H1 (cell line): ENCODE measurements around the gene FOXP2. TPM values are rescaled to one million over a fixed set of nuclear protein-coding genes. Genes with fewer than 3 reads are reported as not detected.

Source experiments
- CTCF ChIA-PET: fragments of 300-600 bp; sonication (Branson Sonifier 250); formaldehyde crosslinking; loops from one replicate; lab custom pipeline; 2021; ENCODE audit not compliant: partially characterized antibody; lab: Charles Lee
- POLR2A ChIA-PET: fragments of 300-600 bp; sonication (Branson Sonifier 250); formaldehyde crosslinking; loops from one replicate; lab custom pipeline; 2021; ENCODE audit warnings: inconsistent platforms; ENCODE audit not compliant: partially characterized antibody; lab: Charles Lee
- DNase-seq, 2 experiments: peaks; one replicate each; pipeline versions ENCODE4 v3.0.0 to v3.0.0-alpha.2; 2010 to 2022; ENCODE audit warnings: low spot score in 2 of 2, low read depth in 1 of 2, mixed read lengths in 1 of 2
- FAIRE-seq: peaks from 2 replicates; lab custom pipeline; 2011; peaks lifted over from hg19 to GRCh38; lab: Jason Lieb, UNC
- H2AFZ ChIP-seq: 2 replicates; pipeline ENCODE4 v1.8.1; 2012; ENCODE audit warnings: low read length, inconsistent platforms
- H2AK5ac ChIP-seq: 2 replicates; pipeline ENCODE4 v1.6.1; 2013; ENCODE audit warnings: low read depth, low read length
- H2BK120ac ChIP-seq: replicated peaks from 2 replicates; pipeline ENCODE3; 2013; ENCODE audit warnings: low read depth, low read length, inconsistent platforms
- H2BK12ac ChIP-seq: 2 replicates; pipeline ENCODE4 v1.6.1; 2013; ENCODE audit warnings: low read depth, low read length
- H2BK15ac ChIP-seq: 2 replicates; pipeline ENCODE4 v1.6.1; 2013; ENCODE audit warnings: low read length
- H2BK20ac ChIP-seq: 2 replicates; pipeline ENCODE4 v1.6.1; 2013; ENCODE audit warnings: low read length
- H2BK5ac ChIP-seq: 2 replicates; pipeline ENCODE4 v1.6.1; 2013; ENCODE audit warnings: low read depth, low read length
- H3K14ac ChIP-seq: 2 replicates; pipeline ENCODE4 v1.6.1; 2013; ENCODE audit warnings: inconsistent platforms; ENCODE audit not compliant: insufficient read length
- H3K18ac ChIP-seq: 2 replicates; pipeline ENCODE4 v1.6.1; 2013; ENCODE audit warnings: low read length; ENCODE audit errors: extremely low read depth
- H3K23ac ChIP-seq: 2 replicates; pipeline ENCODE4 v1.6.1; 2013; ENCODE audit warnings: inconsistent platforms; ENCODE audit not compliant: insufficient read length
- H3K23me2 ChIP-seq: 2 replicates; pipeline ENCODE4 v1.6.1; 2013; ENCODE audit warnings: low read depth, low read length
- H3K27ac ChIP-seq: 2 replicates; pipeline ENCODE4 v1.6.1; 2011; ENCODE audit warnings: low read depth, low read length, inconsistent platforms
- H3K27me3 ChIP-seq, 4 experiments: replicated peaks in 1 of 4; 1 replicate in 1 of 4; 2 replicates in 3 of 4; pipeline versions ENCODE4 v1.6.1 to v1.8.1; 2011 to 2013; ENCODE audit warnings: low read length in 3 of 4, mild to moderate bottlenecking in 3 of 4, inconsistent platforms in 2 of 4, mixed read lengths in 2 of 4, moderate library complexity in 1 of 4; ENCODE audit not compliant: control insufficient read depth in 3 of 4, insufficient read depth in 3 of 4; ENCODE audit errors: extremely low read depth in 1 of 4
- H3K36me3 ChIP-seq, 4 experiments: 2 replicates each; pipeline versions ENCODE4 v1.6.1 to v1.8.1; 2011 to 2013; ENCODE audit warnings: mild to moderate bottlenecking in 4 of 4, low read length in 3 of 4, moderate library complexity in 2 of 4, control low read depth in 1 of 4, inconsistent platforms in 1 of 4; ENCODE audit not compliant: insufficient read depth in 4 of 4, control insufficient read depth in 2 of 4
- H3K4ac ChIP-seq: replicated peaks from 2 replicates; pipeline ENCODE3; 2013; ENCODE audit warnings: low read length, low read depth, mixed read lengths, inconsistent platforms; ENCODE audit not compliant: insufficient read length
- H3K4me1 ChIP-seq, 4 experiments: replicated peaks in 1 of 4; 1 replicate in 1 of 4; 2 replicates in 3 of 4; pipeline versions ENCODE4 v1.6.1 to v1.8.1; 2011 to 2013; ENCODE audit warnings: low read length in 3 of 4, inconsistent platforms in 2 of 4, mixed read lengths in 1 of 4; ENCODE audit not compliant: insufficient read depth in 4 of 4, control insufficient read depth in 3 of 4
- H3K4me2 ChIP-seq, 2 experiments: 2 replicates each; pipeline versions ENCODE4 v1.6.1 to v1.8.1; 2011 to 2013; ENCODE audit warnings: low read depth in 2 of 2, low read length in 2 of 2, control low read depth in 1 of 2, inconsistent platforms in 1 of 2, mild to moderate bottlenecking in 1 of 2; ENCODE audit not compliant: insufficient read depth in 1 of 2
- H3K4me3 ChIP-seq, 4 experiments: fragments of 200-600, 300-600 bp in 1 of 4; sonication (generic), shearing (Covaris generic), sonication (Bioruptor Twin) in 1 of 4; 2 replicates each; pipeline versions ENCODE4 v1.5.1 to v1.8.1; 2011 to 2016; ENCODE audit warnings: low read length in 4 of 4, low read depth in 3 of 4, control low read depth in 2 of 4, inconsistent platforms in 2 of 4, mild to moderate bottlenecking in 2 of 4, mixed read lengths in 1 of 4, moderate library complexity in 1 of 4; ENCODE audit not compliant: insufficient read depth in 2 of 4; ENCODE audit errors: extremely low read depth in 1 of 4
- H3K56ac ChIP-seq: replicated peaks from 2 replicates; pipeline ENCODE3; 2013; ENCODE audit warnings: low read depth, mild to moderate bottlenecking, mixed read lengths, low read length, inconsistent platforms; ENCODE audit not compliant: insufficient read length
- H3K79me1 ChIP-seq: 2 replicates; pipeline ENCODE4 v1.6.1; 2013; ENCODE audit warnings: low read depth, low read length, control low read depth
- H3K79me2 ChIP-seq, 2 experiments: 2 replicates each; pipeline versions ENCODE4 v1.6.1 to v1.8.1; 2012 to 2013; ENCODE audit warnings: low read length in 2 of 2, mild to moderate bottlenecking in 2 of 2, inconsistent platforms in 1 of 2; ENCODE audit not compliant: insufficient read depth in 2 of 2, control insufficient read depth in 1 of 2
- H3K9ac ChIP-seq, 4 experiments: replicated peaks in 1 of 4; 1 replicate in 1 of 4; 2 replicates in 3 of 4; pipeline versions ENCODE4 v1.6.1 to v1.8.1; 2011 to 2013; ENCODE audit warnings: low read depth in 3 of 4, low read length in 3 of 4, control low read depth in 2 of 4, mild to moderate bottlenecking in 2 of 4, moderate library complexity in 2 of 4, inconsistent platforms in 1 of 4; ENCODE audit errors: extremely low read depth in 1 of 4
- H3K9me3 ChIP-seq, 2 experiments: 2 replicates each; pipeline versions ENCODE4 v1.6.1 to v1.8.1; 2012 to 2013; ENCODE audit warnings: mild to moderate bottlenecking in 2 of 2, moderate library complexity in 2 of 2, control low read depth in 1 of 2, inconsistent platforms in 1 of 2, low read depth in 1 of 2, low read length in 1 of 2, mixed read lengths in 1 of 2; ENCODE audit not compliant: insufficient read depth in 2 of 2
- H4K20me1 ChIP-seq, 2 experiments: replicated peaks in 1 of 2; 2 replicates each; pipeline versions ENCODE3 to v1.8.1; 2011 to 2013; ENCODE audit warnings: inconsistent platforms in 2 of 2, low read length in 2 of 2, mild to moderate bottlenecking in 1 of 2; ENCODE audit not compliant: insufficient read depth in 2 of 2, control insufficient read depth in 1 of 2
- H4K5ac ChIP-seq: 2 replicates; pipeline ENCODE4 v1.6.1; 2013; ENCODE audit warnings: low read length, low read depth, mixed read lengths, inconsistent platforms; ENCODE audit not compliant: insufficient read length
- H4K8ac ChIP-seq: 2 replicates; pipeline ENCODE4 v1.8.0; 2013; ENCODE audit warnings: mild to moderate bottlenecking, moderate library complexity, low read length, inconsistent platforms; ENCODE audit not compliant: insufficient read depth; ENCODE audit errors: extremely low read depth
- H4K91ac ChIP-seq: replicated peaks from 2 replicates; pipeline ENCODE3; 2013; ENCODE audit warnings: low read length, mixed read lengths, inconsistent platforms; ENCODE audit not compliant: insufficient read length
- SIX5 ChIP-seq: IDR thresholded peaks from 2 replicates; pipeline ENCODE4 v1.6.1; 2011; ENCODE audit warnings: mild to moderate bottlenecking, low read depth, low read length
- YY1 ChIP-seq: IDR thresholded peaks from 2 replicates; pipeline ENCODE4 v1.6.1; 2011; ENCODE audit warnings: low read depth, mild to moderate bottlenecking, low read length
- ZNF274 ChIP-seq: IDR thresholded peaks from 2 replicates; pipeline ENCODE4 v1.7.0; 2012; ENCODE audit warnings: low read length, borderline replicate concordance; ENCODE audit errors: extremely low read depth
- WGBS, 2 experiments: shearing (Covaris generic) in 1 of 2; methylation state at CpG; one replicate each; pipeline versions ENCODE4 v1.1.6 to v1.1.7; 2013 to 2015; ENCODE audit warnings: low lambda C conversion rate in 2 of 2, mixed read lengths in 2 of 2, inconsistent platforms in 1 of 2, low coverage in 1 of 2, missing lambda C conversion rate in 1 of 2; ENCODE audit not compliant: insufficient replicate concordance in 2 of 2, insufficient coverage in 1 of 2, insufficient read length in 1 of 2; ENCODE audit errors: extremely low coverage in 1 of 2, missing lambda C conversion rate in 1 of 2; 5-methylcytosine and 5-hydroxymethylcytosine counted together
- polyA plus RNA-seq, 7 experiments: library from polyadenylated mRNA; depleted of rRNA in 3 of 7; stranded (reverse) in 5 of 7; unstranded in 2 of 7; fragments of >200 nt in 5 of 7; fragments of 200-250 nt in 2 of 7; gene quantifications; 1 replicate in 5 of 7; 2 replicates in 1 of 7; 4 replicates in 1 of 7; pipeline versions ENCODE4 v1.2.1 to v1.2.3, GENCODE V29; 2011 to 2013; ENCODE audit warnings: missing spikeins in 2 of 7, mixed read lengths in 2 of 7
- total RNA-seq: library from RNA; stranded (reverse); fragmentation: NEBNext Ultra II Directional; extraction: Animal tissue kit (Norgen Biotek cat#: 25700); gene quantifications from 2 replicates; pipeline ENCODE4 v1.2.1, GENCODE V29; 2021

The FOXP2 gene
- total and polyA plus RNA-seq, 2 of the 8 experiments (the other 6 are each of a cell fraction or from before 2014, with no cell fraction given), result 0.09 to 0.43 TPM

DNA sequence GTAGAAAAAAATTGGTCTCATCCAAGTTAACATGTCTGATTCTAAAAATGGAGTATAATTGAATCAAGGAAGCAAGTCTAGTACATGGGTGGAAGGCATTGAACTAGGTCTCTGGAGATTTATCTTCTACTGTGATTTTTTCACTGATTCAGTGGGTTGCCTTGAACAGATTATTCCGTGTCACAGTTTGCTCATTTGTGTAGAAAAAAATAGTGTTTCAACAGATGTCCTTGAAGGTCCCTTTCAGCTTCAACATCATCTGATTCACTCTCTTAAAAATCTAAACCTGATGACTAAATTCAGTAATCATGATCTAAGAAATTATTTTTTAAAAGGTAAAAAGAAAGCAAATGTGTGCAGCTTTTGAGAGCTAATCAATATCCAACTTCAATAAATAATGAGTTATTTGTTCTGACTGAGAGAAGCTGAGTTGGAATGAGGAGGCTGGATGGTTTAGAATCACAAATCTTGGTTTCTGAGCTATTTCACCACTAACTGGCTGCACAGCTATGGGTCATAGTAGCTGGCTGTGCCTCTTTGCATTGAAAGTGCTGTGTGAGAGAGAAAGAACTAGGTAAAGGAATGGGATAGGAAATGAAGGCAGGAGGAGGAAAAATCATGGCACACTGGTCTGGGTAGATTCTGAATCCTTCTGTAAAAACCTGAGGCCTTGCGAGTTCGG, 285.8 kb downstream of the FOXP2 start:
- Histone ChIP-seq H4K91ac (no peak overlapping the region), H2BK12ac (no peak overlapping the region), H2AFZ (no peak overlapping the region), H3K9ac (no peak overlapping the region), H4K20me1 (no peaks in the 10 kb centered on the region), H3K23ac (no peak overlapping the region), H2BK20ac (no peak overlapping the region), H3K36me3 (no peaks in the 10 kb centered on the region), H3K14ac (no peak overlapping the region), H2BK15ac (no peak overlapping the region), H3K79me2 (no peaks in the 10 kb centered on the region), H3K4ac (no peak overlapping the region), H4K8ac (no peak overlapping the region), H3K23me2 (no peaks in the 10 kb centered on the region), H2BK120ac (no peak overlapping the region), H3K4me1 (no peaks in the 10 kb centered on the region), H3K56ac (no peak overlapping the region), H3K4me3 (no peak overlapping the region), H2AK5ac (no peak overlapping the region), H3K27ac (no peak overlapping the region), H4K5ac (no peak overlapping the region), H3K27me3 (no peaks in the 10 kb centered on the region), H2BK5ac (no peak overlapping the region), H3K9me3 (no peaks in the 10 kb centered on the region), H3K4me2 (no peak overlapping the region), H3K18ac (no peak overlapping the region), H3K79me1 (no peaks in the 10 kb centered on the region)
- DNase-seq (no peak), FAIRE-seq (no peak)
- no peak for TF ChIP-seq SIX5
- TF ChIP-seq ZNF274, result no peak
- no peak for TF ChIP-seq YY1
- ChIA-PET POLR2A (no interaction called here), CTCF (interaction anchor here (0.6 to 1.3 kb wide), 2 partner anchors 9 to 721 kb away, joined by 3 to 4 read pairs; no protein-coding TSS in a partner anchor)
- 87% methylated on average over 3 of the region's 3 CpGs; no CpG with 5 or more reads in 1 of the 2 experiments for WGBS, 2 experiments
